Muscle of leg (tissue), 11 donors: ENCODE data around the gene IL6R. TPM values are rescaled to one million over a fixed set of nuclear protein-coding genes. Genes with fewer than 3 reads are reported as not detected.

ENCODE experiments used
- DNase-seq: peaks from one replicate; pipeline ENCODE4 v3.0.0; 2013
- H3K27ac ChIP-seq: one replicate; pipeline ENCODE4 v1.5.1; 2013; ENCODE audit warnings: mild to moderate bottlenecking, low read length, control low read depth
- H3K27me3 ChIP-seq: one replicate; pipeline ENCODE4 v1.6.1; 2013; ENCODE audit warnings: low read length; ENCODE audit not compliant: control insufficient read depth, insufficient read depth
- H3K36me3 ChIP-seq: one replicate; pipeline ENCODE4 v1.6.1; 2013; ENCODE audit warnings: low read length; ENCODE audit not compliant: control insufficient read depth, insufficient read depth
- H3K4me1 ChIP-seq: one replicate; pipeline ENCODE4 v1.6.1; 2013; ENCODE audit warnings: low read length; ENCODE audit not compliant: control insufficient read depth, insufficient read depth
- H3K4me3 ChIP-seq: one replicate; pipeline ENCODE4 v1.5.1; 2013; ENCODE audit warnings: low read length, control low read depth
- H3K9me3 ChIP-seq: replicated peaks from 2 replicates; pipeline ENCODE4 v1.6.1; 2013; ENCODE audit warnings: low read depth, low read length; ENCODE audit not compliant: control insufficient read depth
- WGBS: methylation state at CpG from one replicate; pipeline ENCODE4 v1.1.5; 2013; ENCODE audit warnings: missing lambda C conversion rate; ENCODE audit not compliant: insufficient coverage; 5-methylcytosine and 5-hydroxymethylcytosine counted together
- polyA plus RNA-seq, 8 donors: library from polyadenylated mRNA; unstranded; fragments of 120-200 nt; gene quantifications; one replicate each; pipeline versions ENCODE4 v1.2.1 to v1.2.3, GENCODE V29; 2013; ENCODE audit warnings: inconsistent platforms in 1 of 8, low replicate concordance in 1 of 8; ENCODE audit not compliant: insufficient read length in 8 of 8, insufficient read depth in 1 of 8
- total RNA-seq: library from RNA; stranded (reverse); fragments of 120-200 nt; gene quantifications from one replicate; pipeline ENCODE4 v1.2.4, GENCODE V29; 2013

IL6R gene
- total and polyA plus RNA-seq, 9 donors, result 2.7 to 7.6 (median 5.2) TPM

- Histone ChIP-seq H3K27ac (peak overlapping the region; percentile 67), H3K27me3 (peaks cover 31% of the 10 kb centered on the region), H3K4me3 (no peak overlapping the region), H3K36me3 (no peaks in the 10 kb centered on the region), H3K9me3 (no peaks in the 10 kb centered on the region), H3K4me1 (peaks cover 12% of the 10 kb centered on the region)
- peak; percentile 74 for DNase-seq
- WGBS, result 12% methylated on average over 7 of the region's 8 CpGs
These were observed 88.1 kb downstream of the IL6R start for GRCh38 chr1:154493276-154493675.

- H3K4me1 ChIP-seq, result peaks cover 6% of the 10 kb centered on the region
- no peaks in the 10 kb centered on the region for H3K9me3 ChIP-seq
- peak overlapping the region; percentile 79 for H3K27ac ChIP-seq
- WGBS, result 75% methylated on average over 1 of the region's 8 CpGs
- no peak for DNase-seq
- no peak overlapping the region for H3K4me3 ChIP-seq
- H3K27me3 ChIP-seq, result peaks cover 41% of the 10 kb centered on the region
- H3K36me3 ChIP-seq, result no peaks in the 10 kb centered on the region
These were observed 90.5 kb downstream of the IL6R start for GRCh38 chr1:154495496-154496273.

GRCh38 chr1:154496383-154496782 is 91.2 kb downstream of the IL6R start:
- no peak for DNase-seq
- Histone ChIP-seq H3K4me1 (peaks cover 4% of the 10 kb centered on the region), H3K36me3 (no peaks in the 10 kb centered on the region), H3K27ac (peak overlapping the region; percentile 72), H3K9me3 (no peaks in the 10 kb centered on the region), H3K4me3 (no peak overlapping the region), H3K27me3 (peaks cover 45% of the 10 kb centered on the region)
- 10% methylated on average over 2 of the region's 5 CpGs for WGBS

GRCh38 chr1:154497026-154497806 is 92.1 kb downstream of the IL6R start:
- DNase-seq, result peak; percentile 50
- WGBS, result 24% methylated on average over 3 of the region's 5 CpGs
- no peak overlapping the region for H3K4me3 ChIP-seq
- peaks cover 4% of the 10 kb centered on the region for H3K4me1 ChIP-seq
- H3K9me3 ChIP-seq, result no peaks in the 10 kb centered on the region
- H3K36me3 ChIP-seq, result no peaks in the 10 kb centered on the region
- H3K27ac ChIP-seq, result peak overlapping the region; percentile 39
- peaks cover 51% of the 10 kb centered on the region for H3K27me3 ChIP-seq

- no peak for DNase-seq
- WGBS, result no CpG with 5 or more reads among the region's 1 CpG
- Histone ChIP-seq H3K27me3 (peaks cover 60% of the 10 kb centered on the region), H3K27ac (no peak overlapping the region), H3K9me3 (no peaks in the 10 kb centered on the region), H3K4me3 (peak overlapping the region; percentile 9), H3K36me3 (no peaks in the 10 kb centered on the region), H3K4me1 (peaks cover 4% of the 10 kb centered on the region)
These were observed 94.3 kb downstream of the IL6R start for GRCh38 chr1:154499446-154499845.

- Histone ChIP-seq H3K36me3 (no peaks in the 10 kb centered on the region), H3K27me3 (peaks cover 59% of the 10 kb centered on the region), H3K4me1 (peaks cover 2% of the 10 kb centered on the region), H3K4me3 (peak overlapping the region; percentile 30), H3K9me3 (no peaks in the 10 kb centered on the region), H3K27ac (peak overlapping the region; percentile 47)
- DNase-seq, result no peak
- 81% methylated on average over 6 of the region's 8 CpGs for WGBS
These were observed 95.4 kb downstream of the IL6R start for GRCh38 chr1:154500533-154500932.

GRCh38 chr1:154501423-154502065 is 96.4 kb downstream of the IL6R start:
- peak overlapping the region; percentile 72 for H3K27ac ChIP-seq
- H3K4me1 ChIP-seq, result peaks cover 2% of the 10 kb centered on the region
- H3K9me3 ChIP-seq, result peaks cover 5% of the 10 kb centered on the region
- peak overlapping the region; percentile 30 for H3K4me3 ChIP-seq
- H3K27me3 ChIP-seq, result peaks cover 60% of the 10 kb centered on the region
- no peak for DNase-seq
- no peaks in the 10 kb centered on the region for H3K36me3 ChIP-seq
- under 1% methylated on average over 53 of the region's 54 CpGs for WGBS

GRCh38 chr1:154502066-154502743 is 97.1 kb downstream of the IL6R start, which contains the start of the genes SHE and TDRD10:
SHE (minus strand) TSS chr1:154502412; CDS start chr1:154502026, 386 bp downstream.
TDRD10 (plus strand) TSS chr1:154502219; CDS start chr1:154506904, 4,685 bp downstream.
- Histone ChIP-seq H3K4me1 (peaks cover 2% of the 10 kb centered on the region), H3K27ac (peak within 1 kb of the TSS; percentile 72), H3K9me3 (peaks cover 5% of the 10 kb centered on the region), H3K36me3 (no peaks in the 10 kb centered on the region), H3K4me3 (peak within 1 kb of the TSS; percentile 34), H3K27me3 (peaks cover 59% of the 10 kb centered on the region)
- DNase-seq, result peak; percentile 39
- WGBS, result under 1% methylated on average over 87 of the region's 90 CpGs

GRCh38 chr1:154502744-154503115 is 97.6 kb downstream of the IL6R start:
- Histone ChIP-seq H3K27me3 (peaks cover 64% of the 10 kb centered on the region), H3K36me3 (no peaks in the 10 kb centered on the region), H3K9me3 (peaks cover 5% of the 10 kb centered on the region), H3K27ac (no peak overlapping the region), H3K4me1 (peaks cover 2% of the 10 kb centered on the region), H3K4me3 (no peak overlapping the region)
- DNase-seq, result no peak
- WGBS, result 15% methylated on average over 43 of the region's 43 CpGs
